GM23338 (cell line): ENCODE measurements around the gene CCDC24. TPM values are rescaled to one million over a fixed set of nuclear protein-coding genes. Genes with fewer than 3 reads are reported as not detected.

Experiments used
- ATAC-seq: fragments of 200-7000 bp; cut with Tn5 transposase; 3 replicates; pipeline ENCODE4 v1.9.1; 2020
- DNase-seq: peaks from one replicate; pipeline ENCODE4 v3.0.0-alpha.2; 2015; ENCODE audit warnings: low spot score
- H2AFZ ChIP-seq: fragments of 200-600 bp; sonication (generic); 2 replicates; pipeline ENCODE4 v1.8.0; 2016; ENCODE audit warnings: antibody characterized with exemption, mild to moderate bottlenecking, moderate library complexity
- H3F3A ChIP-seq: fragments of 200-600 bp; sonication (generic); replicated peaks from 2 replicates; pipeline ENCODE4 v1.8.0; 2017; ENCODE audit warnings: antibody characterized with exemption, mixed run types, low read depth
- H3K27ac ChIP-seq: fragments of 200-600 bp; sonication (generic); 2 replicates; pipeline ENCODE4 v1.6.1; 2016; ENCODE audit warnings: low read depth
- H3K27me3 ChIP-seq: fragments of 200-600 bp; sonication (generic); 2 replicates; pipeline ENCODE4 v1.8.0; 2016; ENCODE audit warnings: mild to moderate bottlenecking, mixed run types, moderate library complexity; ENCODE audit not compliant: insufficient read depth
- H3K36me3 ChIP-seq: fragments of 200-600 bp; sonication (generic); 2 replicates; pipeline ENCODE4 v1.8.0; 2016; ENCODE audit warnings: mild to moderate bottlenecking; ENCODE audit not compliant: insufficient read depth
- H3K4me1 ChIP-seq: fragments of 200-600 bp; sonication (generic); 2 replicates; pipeline ENCODE4 v1.8.0; 2016; ENCODE audit warnings: mild to moderate bottlenecking, moderate library complexity; ENCODE audit not compliant: insufficient read depth
- H3K4me2 ChIP-seq: fragments of 200-600 bp; sonication (generic); 2 replicates; pipeline ENCODE4 v1.7.1; 2017; ENCODE audit warnings: mixed run types
- H3K4me3 ChIP-seq: fragments of 200-600 bp; sonication (generic); 2 replicates; pipeline ENCODE4 v1.6.1; 2016; ENCODE audit warnings: mixed run types
- H3K79me2 ChIP-seq: fragments of 200-600 bp; sonication (generic); replicated peaks from 2 replicates; pipeline ENCODE4 v1.8.0; 2017; ENCODE audit warnings: mild to moderate bottlenecking; ENCODE audit not compliant: insufficient read depth
- H3K9me2 ChIP-seq: fragments of 200-600 bp; sonication (generic); 2 replicates; pipeline ENCODE4 v1.8.0; 2017; ENCODE audit not compliant: insufficient read depth
- H4K20me1 ChIP-seq: fragments of 200-600 bp; sonication (generic); replicated peaks from 2 replicates; pipeline ENCODE4 v1.8.0; 2017; ENCODE audit warnings: mild to moderate bottlenecking; ENCODE audit not compliant: insufficient read depth
- H3K27ac Mint-ChIP-seq: 2 replicates; pipeline ENCODE4 v1.8.0; 2020; ENCODE audit warnings: inconsistent platforms, mild to moderate bottlenecking, moderate library complexity, mixed read lengths
- H3K27me3 Mint-ChIP-seq: 3 replicates; pipeline ENCODE4 v1.8.0; 2022; ENCODE audit warnings: low read depth, mild to moderate bottlenecking, moderate library complexity, mixed read lengths, inconsistent platforms; ENCODE audit not compliant: insufficient read depth, poor library complexity
- H3K36me3 Mint-ChIP-seq: 3 replicates; pipeline ENCODE4 v1.8.0; 2021; ENCODE audit warnings: low read depth, mild to moderate bottlenecking, inconsistent platforms, moderate library complexity, mixed read lengths
- H3K4me1 Mint-ChIP-seq: 3 replicates; pipeline ENCODE4 v1.8.0; 2020; ENCODE audit warnings: mild to moderate bottlenecking, inconsistent platforms, mixed read lengths
- H3K4me3 Mint-ChIP-seq: 3 replicates; pipeline ENCODE4 v1.8.0; 2021; ENCODE audit warnings: moderate library complexity, mild to moderate bottlenecking, inconsistent platforms, mixed read lengths
- H3K9me3 Mint-ChIP-seq: 3 replicates; pipeline ENCODE4 v1.8.0; 2020; ENCODE audit warnings: moderate library complexity, mild to moderate bottlenecking, inconsistent platforms, mixed read lengths
- CREB1 ChIP-seq: fragments of 250-450 bp; sonication (Bioruptor Pico); IDR thresholded peaks from 2 replicates; pipeline ENCODE4 v1.5.0; 2020; ENCODE audit warnings: low read depth, mild to moderate bottlenecking, moderate library complexity
- EZH2 ChIP-seq: fragments of 200-600 bp; sonication (generic); IDR thresholded peaks from one replicate; pipeline ENCODE4 v1.8.0; 2017; ENCODE audit warnings: antibody characterized with exemption, mild to moderate bottlenecking, low read depth; ENCODE audit not compliant: unreplicated experiment
- POLR2AphosphoS5 ChIP-seq: IDR thresholded peaks from 2 replicates; pipeline ENCODE4 v1.6.1; 2016; ENCODE audit warnings: antibody characterized with exemption, low read depth
- REST ChIP-seq: IDR thresholded peaks from one replicate; pipeline ENCODE4 v1.6.1; 2018; ENCODE audit warnings: antibody characterized with exemption; ENCODE audit not compliant: unreplicated experiment
- ZNF114 ChIP-seq: fragments of 250-450 bp; sonication (Bioruptor Pico); IDR thresholded peaks from 2 replicates; pipeline ENCODE4 v1.5.0; 2020; ENCODE audit warnings: mild to moderate bottlenecking, moderate library complexity
- ZNF331 ChIP-seq: fragments of 250-450 bp; sonication (Bioruptor Pico); IDR thresholded peaks from 2 replicates; pipeline ENCODE4 v1.5.0; 2020; ENCODE audit warnings: low read depth, mild to moderate bottlenecking, moderate library complexity
- polyA plus RNA-seq: library from polyadenylated mRNA; unstranded; fragments of >200 nt; fragmentation: Nextera tagmentation; extraction: Ambion mirVana; gene quantifications from 2 replicates; pipeline ENCODE4 v1.2.1, GENCODE V29; 2016
- total RNA-seq: library from RNA; depleted of rRNA; stranded (reverse); fragments of >200 nt; shearing (Covaris generic); gene quantifications from 2 replicates; pipeline ENCODE4 v1.2.3, GENCODE V29; 2014
- TF ChIP-seq, protein P1 (sequence below): fragments of 250-450 bp; sonication (Bioruptor Pico); IDR thresholded peaks from 2 replicates; pipeline ENCODE4 v1.5.0; 2020; ENCODE audit warnings: mild to moderate bottlenecking, moderate library complexity
- TF ChIP-seq, protein P2 (sequence below), 2 experiments: fragments of 200-600 bp in 1 of 2; sonication (generic) in 1 of 2; conservative IDR thresholded peaks; 2 replicates each; pipeline versions ENCODE4 v1.5.1 to v1.6.1; 2016 to 2017; ENCODE audit warnings: antibody characterized with exemption in 2 of 2, low read depth in 2 of 2, mild to moderate bottlenecking in 2 of 2, moderate library complexity in 1 of 2

The CCDC24 gene
- total and polyA plus RNA-seq, 2 experiments from 2014 or later: 8.3 to 17.2 TPM

DNA sequence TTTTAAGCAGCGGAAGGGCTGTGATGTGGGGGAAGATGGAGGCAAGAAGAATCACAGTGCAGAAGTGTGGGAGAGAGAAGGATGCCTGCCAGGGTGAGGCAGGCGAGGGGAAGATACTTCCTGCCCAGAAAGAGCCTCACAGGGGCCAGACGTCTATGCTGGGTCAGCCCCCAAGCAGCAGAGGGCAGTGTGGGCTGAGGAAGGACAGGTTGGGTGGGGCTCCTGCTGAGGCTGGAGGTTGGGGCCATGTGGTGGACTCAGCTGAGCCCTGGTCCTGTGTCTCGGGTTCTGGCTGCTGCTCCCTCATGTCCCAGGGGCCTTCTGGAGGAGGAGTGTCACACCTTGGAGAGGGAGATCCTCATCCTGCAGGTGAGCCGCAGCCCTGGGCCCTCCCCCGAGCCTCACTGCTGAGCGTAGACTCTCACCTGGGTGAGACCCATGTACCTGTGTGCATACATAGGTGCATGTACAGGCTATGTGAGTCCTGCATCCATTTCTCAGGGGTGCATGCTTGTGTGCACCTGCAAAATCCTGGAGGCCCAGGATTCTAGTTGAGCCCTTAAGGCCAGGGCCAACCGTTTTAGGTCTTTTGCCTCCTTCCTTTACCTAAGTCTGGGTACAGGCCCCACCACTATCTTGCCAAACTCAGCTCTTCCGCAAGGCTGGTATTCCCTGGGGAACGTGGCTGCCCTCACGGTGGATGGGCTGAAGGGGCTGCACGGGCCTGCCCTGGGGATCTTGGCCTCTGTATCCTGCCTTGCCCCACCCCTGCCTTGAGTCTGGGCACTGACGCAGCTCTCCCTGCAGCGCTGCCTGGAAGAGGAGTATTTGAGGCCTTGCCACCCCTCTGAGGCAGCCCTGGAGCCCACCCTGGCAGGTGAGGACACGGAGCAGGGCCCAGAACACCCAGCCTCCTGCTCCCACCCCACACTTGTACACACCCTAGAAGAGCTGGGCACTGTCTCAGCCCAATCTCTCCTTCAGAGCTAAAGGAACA lies 3.7 kb downstream of the CCDC24 start:
- ATAC-seq (peak; percentile 50), DNase-seq (peak; percentile 87)
- H3K4me2 ChIP-seq: 0 out of 2 replicates have a peak overlapping the region, but pooled peaks have one; percentile 27
- no peak overlapping the region for H3K4me3 ChIP-seq
- H3K27ac ChIP-seq: no peak overlapping the region
- Mint-ChIP-seq H3K9me3 (no peaks in the 10 kb centered on the region), H3K4me1 (peaks cover 33% of the 10 kb centered on the region), H3K27me3 (peaks cover 38% of the 10 kb centered on the region), H3K4me3 (no peak overlapping the region; the same call in 2 of the 3 replicates), H3K27ac (no peak overlapping the region; the same call in 1 of the 2 replicates), H3K36me3 (peaks cover 20% of the 10 kb centered on the region)
- TF ChIP-seq REST (no peak), EZH2 (no peak), POLR2AphosphoS5 (peak; percentile 32), ZNF331 (CRISPR knock-in tag) (no peak), ZNF114 (CRISPR knock-in tag) (no peak), CREB1 (CRISPR knock-in tag) (peak; percentile 24; the same call in 1 of the 2 replicates)
- TF ChIP-seq, protein P1, sequence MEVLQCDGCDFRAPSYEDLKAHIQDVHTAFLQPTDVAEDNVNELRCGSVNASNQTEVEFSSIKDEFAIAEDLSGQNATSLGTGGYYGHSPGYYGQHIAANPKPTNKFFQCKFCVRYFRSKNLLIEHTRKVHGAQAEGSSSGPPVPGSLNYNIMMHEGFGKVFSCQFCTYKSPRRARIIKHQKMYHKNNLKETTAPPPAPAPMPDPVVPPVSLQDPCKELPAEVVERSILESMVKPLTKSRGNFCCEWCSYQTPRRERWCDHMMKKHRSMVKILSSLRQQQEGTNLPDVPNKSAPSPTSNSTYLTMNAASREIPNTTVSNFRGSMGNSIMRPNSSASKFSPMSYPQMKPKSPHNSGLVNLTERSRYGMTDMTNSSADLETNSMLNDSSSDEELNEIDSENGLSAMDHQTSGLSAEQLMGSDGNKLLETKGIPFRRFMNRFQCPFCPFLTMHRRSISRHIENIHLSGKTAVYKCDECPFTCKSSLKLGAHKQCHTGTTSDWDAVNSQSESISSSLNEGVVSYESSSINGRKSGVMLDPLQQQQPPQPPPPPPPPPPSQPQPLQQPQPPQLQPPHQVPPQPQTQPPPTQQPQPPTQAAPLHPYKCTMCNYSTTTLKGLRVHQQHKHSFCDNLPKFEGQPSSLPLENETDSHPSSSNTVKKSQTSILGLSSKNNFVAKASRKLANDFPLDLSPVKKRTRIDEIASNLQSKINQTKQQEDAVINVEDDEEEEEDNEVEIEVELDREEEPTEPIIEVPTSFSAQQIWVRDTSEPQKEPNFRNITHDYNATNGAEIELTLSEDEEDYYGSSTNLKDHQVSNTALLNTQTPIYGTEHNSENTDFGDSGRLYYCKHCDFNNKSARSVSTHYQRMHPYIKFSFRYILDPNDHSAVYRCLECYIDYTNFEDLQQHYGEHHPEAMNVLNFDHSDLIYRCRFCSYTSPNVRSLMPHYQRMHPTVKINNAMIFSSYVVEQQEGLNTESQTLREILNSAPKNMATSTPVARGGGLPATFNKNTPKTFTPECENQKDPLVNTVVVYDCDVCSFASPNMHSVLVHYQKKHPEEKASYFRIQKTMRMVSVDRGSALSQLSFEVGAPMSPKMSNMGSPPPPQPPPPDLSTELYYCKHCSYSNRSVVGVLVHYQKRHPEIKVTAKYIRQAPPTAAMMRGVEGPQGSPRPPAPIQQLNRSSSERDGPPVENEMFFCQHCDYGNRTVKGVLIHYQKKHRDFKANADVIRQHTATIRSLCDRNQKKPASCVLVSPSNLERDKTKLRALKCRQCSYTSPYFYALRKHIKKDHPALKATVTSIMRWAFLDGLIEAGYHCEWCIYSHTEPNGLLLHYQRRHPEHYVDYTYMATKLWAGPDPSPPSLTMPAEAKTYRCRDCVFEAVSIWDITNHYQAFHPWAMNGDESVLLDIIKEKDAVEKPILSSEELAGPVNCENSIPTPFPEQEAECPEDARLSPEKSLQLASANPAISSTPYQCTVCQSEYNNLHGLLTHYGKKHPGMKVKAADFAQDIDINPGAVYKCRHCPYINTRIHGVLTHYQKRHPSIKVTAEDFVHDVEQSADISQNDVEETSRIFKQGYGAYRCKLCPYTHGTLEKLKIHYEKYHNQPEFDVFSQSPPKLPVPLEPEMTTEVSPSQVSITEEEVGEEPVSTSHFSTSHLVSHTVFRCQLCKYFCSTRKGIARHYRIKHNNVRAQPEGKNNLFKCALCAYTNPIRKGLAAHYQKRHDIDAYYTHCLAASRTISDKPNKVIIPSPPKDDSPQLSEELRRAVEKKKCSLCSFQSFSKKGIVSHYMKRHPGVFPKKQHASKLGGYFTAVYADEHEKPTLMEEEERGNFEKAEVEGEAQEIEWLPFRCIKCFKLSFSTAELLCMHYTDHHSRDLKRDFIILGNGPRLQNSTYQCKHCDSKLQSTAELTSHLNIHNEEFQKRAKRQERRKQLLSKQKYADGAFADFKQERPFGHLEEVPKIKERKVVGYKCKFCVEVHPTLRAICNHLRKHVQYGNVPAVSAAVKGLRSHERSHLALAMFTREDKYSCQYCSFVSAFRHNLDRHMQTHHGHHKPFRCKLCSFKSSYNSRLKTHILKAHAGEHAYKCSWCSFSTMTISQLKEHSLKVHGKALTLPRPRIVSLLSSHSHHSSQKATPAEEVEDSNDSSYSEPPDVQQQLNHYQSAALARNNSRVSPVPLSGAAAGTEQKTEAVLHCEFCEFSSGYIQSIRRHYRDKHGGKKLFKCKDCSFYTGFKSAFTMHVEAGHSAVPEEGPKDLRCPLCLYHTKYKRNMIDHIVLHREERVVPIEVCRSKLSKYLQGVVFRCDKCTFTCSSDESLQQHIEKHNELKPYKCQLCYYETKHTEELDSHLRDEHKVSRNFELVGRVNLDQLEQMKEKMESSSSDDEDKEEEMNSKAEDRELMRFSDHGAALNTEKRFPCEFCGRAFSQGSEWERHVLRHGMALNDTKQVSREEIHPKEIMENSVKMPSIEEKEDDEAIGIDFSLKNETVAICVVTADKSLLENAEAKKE (CRISPR knock-in tag): no peak
- TF ChIP-seq, protein P2, sequence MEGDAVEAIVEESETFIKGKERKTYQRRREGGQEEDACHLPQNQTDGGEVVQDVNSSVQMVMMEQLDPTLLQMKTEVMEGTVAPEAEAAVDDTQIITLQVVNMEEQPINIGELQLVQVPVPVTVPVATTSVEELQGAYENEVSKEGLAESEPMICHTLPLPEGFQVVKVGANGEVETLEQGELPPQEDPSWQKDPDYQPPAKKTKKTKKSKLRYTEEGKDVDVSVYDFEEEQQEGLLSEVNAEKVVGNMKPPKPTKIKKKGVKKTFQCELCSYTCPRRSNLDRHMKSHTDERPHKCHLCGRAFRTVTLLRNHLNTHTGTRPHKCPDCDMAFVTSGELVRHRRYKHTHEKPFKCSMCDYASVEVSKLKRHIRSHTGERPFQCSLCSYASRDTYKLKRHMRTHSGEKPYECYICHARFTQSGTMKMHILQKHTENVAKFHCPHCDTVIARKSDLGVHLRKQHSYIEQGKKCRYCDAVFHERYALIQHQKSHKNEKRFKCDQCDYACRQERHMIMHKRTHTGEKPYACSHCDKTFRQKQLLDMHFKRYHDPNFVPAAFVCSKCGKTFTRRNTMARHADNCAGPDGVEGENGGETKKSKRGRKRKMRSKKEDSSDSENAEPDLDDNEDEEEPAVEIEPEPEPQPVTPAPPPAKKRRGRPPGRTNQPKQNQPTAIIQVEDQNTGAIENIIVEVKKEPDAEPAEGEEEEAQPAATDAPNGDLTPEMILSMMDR (conservative IDR thresholded peaks at IDR 0.05; ENCODE audit: low read depth in 2 of 2): peak; percentile 59 to 85
- peaks cover 18% of the 10 kb centered on the region for H3F3A ChIP-seq
- H2AFZ ChIP-seq: no peak overlapping the region
- peaks cover 7% of the 10 kb centered on the region; the same call in 1 of the 2 replicates for H3K27me3 ChIP-seq
- H3K79me2 ChIP-seq: no peaks in the 10 kb centered on the region
- H3K36me3 ChIP-seq: 0 out of 2 replicates have a peak, but pooled peaks cover under 1% of the 10 kb centered on the region
- peaks cover 10% of the 10 kb centered on the region for H3K4me1 ChIP-seq
- no peaks in the 10 kb centered on the region for H4K20me1 ChIP-seq
- no peaks in the 10 kb centered on the region for H3K9me2 ChIP-seq
